Fibroblast of the conjunctiva (primary cell): ENCODE results near the gene COQ10B.
"Not testable (repeated sequence)": the region's sequence is repeated elsewhere in the genome, so short reads cannot be mapped to it uniquely, and the experiment has no call there.

Experiments
- DNase-seq: peaks from one replicate; pipeline ENCODE4 v3.0.0-alpha.2; 2010; ENCODE audit warnings: low read depth

Gene COQ10B

GRCh38 chr2:197453123-197453913 lies at the start of gene COQ10B:
Gene COQ10B, plus strand, starts transcription at chr2:197453552. Its CDS starts 9 bp downstream, at chr2:197453561.
- peak; percentile 100 for DNase-seq

GRCh38 chr2:197405582-197405981 lies 47.8 kb upstream of the COQ10B start:
- no peak for DNase-seq

GRCh38 chr2:197414039-197414438 lies 39.3 kb upstream of the COQ10B start:
- no peak for DNase-seq

- no peak for DNase-seq
Observed at GRCh38 chr2:197414515-197414914, 38.8 kb upstream of the COQ10B start.

- DNase-seq = no peak
Observed at GRCh38 chr2:197416268-197416667, 37.1 kb upstream of the COQ10B start.

- no peak for DNase-seq
Observed at GRCh38 chr2:197419438-197419837, 33.9 kb upstream of the COQ10B start.

- DNase-seq = no peak
Observed at GRCh38 chr2:197423307-197423706, 30.0 kb upstream of the COQ10B start.

- DNase-seq = no peak
Observed at GRCh38 chr2:197425550-197425949, 27.8 kb upstream of the COQ10B start.

- DNase-seq = no peak
Observed at GRCh38 chr2:197426723-197427603, 26.4 kb upstream of the COQ10B start.

- DNase-seq = no peak
Observed at GRCh38 chr2:197427986-197428385, 25.4 kb upstream of the COQ10B start.

GRCh38 chr2:197431858-197432257 lies 21.5 kb upstream of the COQ10B start:
- no peak for DNase-seq

GRCh38 chr2:197432527-197432926 lies 20.8 kb upstream of the COQ10B start:
- not testable (repeated sequence) for DNase-seq

GRCh38 chr2:197433780-197434438 lies 19.4 kb upstream of the COQ10B start:
- no peak for DNase-seq

- peak; percentile 95 for DNase-seq
Observed at GRCh38 chr2:197434541-197435513, 18.5 kb upstream of the COQ10B start, which contains the start of gene SF3B1. Gene SF3B1, minus strand, starts transcription at chr2:197435028. Its CDS starts 29 bp downstream, at chr2:197434999.

GRCh38 chr2:197435598-197436420 lies 17.5 kb upstream of the COQ10B start:
- DNase-seq = no peak

GRCh38 chr2:197437380-197437779 lies 16.0 kb upstream of the COQ10B start:
- no peak for DNase-seq

GRCh38 chr2:197442857-197443256 lies 10.5 kb upstream of the COQ10B start:
- DNase-seq = no peak

GRCh38 chr2:197445746-197446145 lies 7.6 kb upstream of the COQ10B start:
- no peak for DNase-seq

- DNase-seq = no peak
Observed at GRCh38 chr2:197446844-197447243, 6.5 kb upstream of the COQ10B start.

- DNase-seq = no peak
Observed at GRCh38 chr2:197450465-197450864, 2.9 kb upstream of the COQ10B start.
